ENCODE data around the gene PATZ1.

The PATZ1 gene

DNA sequence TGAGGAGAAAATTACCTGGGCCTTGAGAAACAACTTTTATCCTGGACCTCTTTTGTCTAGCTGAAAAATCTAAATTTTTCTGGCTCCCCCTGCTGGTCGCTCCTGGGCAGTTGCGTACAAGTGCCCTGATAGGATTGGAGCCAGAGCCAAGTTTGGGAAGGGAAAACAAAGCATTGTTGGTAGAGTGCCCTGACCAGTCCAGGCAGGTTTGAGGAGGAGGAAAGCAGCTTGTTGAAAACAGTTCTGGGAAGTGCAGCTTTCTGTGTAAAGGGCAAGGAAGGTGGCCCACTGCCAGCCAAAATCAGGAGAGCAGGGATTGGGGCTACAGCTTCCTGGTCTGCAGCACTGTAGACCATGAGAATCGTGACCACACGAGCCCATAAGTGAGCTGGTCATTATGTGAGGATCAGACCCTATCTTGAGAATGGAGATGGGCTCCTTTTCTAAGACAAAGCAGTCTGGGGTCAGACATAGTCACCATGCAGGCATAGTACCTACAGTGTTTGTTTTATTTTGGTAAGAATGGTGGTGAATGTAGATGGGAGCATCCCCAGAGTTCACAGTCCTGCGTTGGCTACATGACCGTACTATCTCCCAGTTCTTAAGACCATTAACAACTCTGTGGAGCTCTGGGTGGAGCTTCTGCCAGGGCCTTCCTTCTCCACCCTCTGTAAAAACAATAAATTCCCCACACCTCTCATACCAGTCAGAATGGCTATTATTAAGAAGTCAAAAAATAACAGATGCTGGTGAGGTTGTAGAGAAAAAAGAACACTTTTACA is 32.6 kb downstream of the PATZ1 start:
- DNase-seq (ENCODE audit: low spot score), result peak; percentile 87

GRCh38 chr22:31308181-31308580 is 38.0 kb downstream of the PATZ1 start:
- no peak for DNase-seq (ENCODE audit: low spot score)

GRCh38 chr22:31305194-31305593 is 41.0 kb downstream of the PATZ1 start:
- no peak for DNase-seq (ENCODE audit: low spot score)

- no peak for DNase-seq (ENCODE audit: low spot score)
These were observed 43.6 kb downstream of the PATZ1 start for GRCh38 chr22:31302537-31302936.

GRCh38 chr22:31302006-31302405 is 44.1 kb downstream of the PATZ1 start:
- no peak for DNase-seq (ENCODE audit: low spot score)

GRCh38 chr22:31300896-31301295 is 45.2 kb downstream of the PATZ1 start:
- DNase-seq (ENCODE audit: low spot score), result no peak

DNA sequence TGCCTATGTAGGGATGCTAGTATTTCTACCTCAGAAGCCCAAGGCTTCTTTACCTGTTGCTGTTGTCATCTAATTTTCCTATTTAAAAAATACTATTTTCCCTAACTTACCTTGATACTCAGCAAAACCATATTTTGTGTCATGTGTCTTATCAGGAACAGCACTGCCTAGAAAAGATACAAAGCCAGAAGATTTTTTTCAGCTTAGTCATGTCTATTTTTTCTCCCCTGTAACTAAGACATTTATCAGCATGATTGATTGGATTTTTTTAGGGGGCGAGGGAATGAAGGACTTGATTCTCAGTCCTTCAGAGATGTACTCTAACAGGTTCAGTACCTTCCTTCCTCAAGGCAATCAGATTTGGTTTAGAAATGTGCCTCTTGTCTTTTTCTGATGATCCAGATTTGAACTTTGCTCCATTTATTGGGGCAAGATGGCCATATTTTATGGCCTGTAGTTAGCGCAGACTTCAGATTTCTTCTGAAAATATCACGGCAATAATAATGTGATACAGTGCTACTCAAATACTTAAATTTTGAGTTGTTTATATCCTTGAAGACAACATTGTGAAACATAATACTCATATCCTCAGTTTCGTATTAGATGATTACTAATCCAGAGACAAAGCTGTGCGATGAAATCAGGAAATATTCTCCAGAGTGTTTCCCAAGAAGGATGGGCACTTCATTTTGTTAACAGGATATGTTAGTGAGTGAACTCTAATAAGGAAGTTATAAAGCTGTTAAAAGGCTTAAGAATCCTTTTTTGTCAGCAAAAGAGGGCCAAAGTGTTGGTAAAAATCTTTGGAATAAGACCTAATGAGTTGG is 50.1 kb downstream of the PATZ1 start:
- DNase-seq (ENCODE audit: low spot score), result no peak

- no peak for DNase-seq (ENCODE audit: low spot score)
These were observed 50.8 kb downstream of the PATZ1 start for GRCh38 chr22:31295360-31295759.

- DNase-seq (ENCODE audit: low spot score), result peak; percentile 77
These were observed 53.7 kb downstream of the PATZ1 start, which contains the start of gene PIK3IP1 for GRCh38 chr22:31292236-31292989. TSS of gene PIK3IP1 (minus strand) at chr22:31292488. CDS start at chr22:31292344, 144 bp downstream.

- no peak for DNase-seq (ENCODE audit: low spot score)
These were observed 54.5 kb downstream of the PATZ1 start for GRCh38 chr22:31291481-31292235.

- peak; percentile 96 for DNase-seq (ENCODE audit: low spot score)
These were observed 55.4 kb downstream of the PATZ1 start for GRCh38 chr22:31290494-31291471.

GRCh38 chr22:31289344-31289743 is 56.8 kb downstream of the PATZ1 start:
- no peak for DNase-seq (ENCODE audit: low spot score)

- DNase-seq (ENCODE audit: low spot score), result no peak
These were observed 57.5 kb downstream of the PATZ1 start for GRCh38 chr22:31288496-31289240.

- no peak for DNase-seq (ENCODE audit: low spot score)
These were observed 58.2 kb downstream of the PATZ1 start for GRCh38 chr22:31287818-31288495.

DNA sequence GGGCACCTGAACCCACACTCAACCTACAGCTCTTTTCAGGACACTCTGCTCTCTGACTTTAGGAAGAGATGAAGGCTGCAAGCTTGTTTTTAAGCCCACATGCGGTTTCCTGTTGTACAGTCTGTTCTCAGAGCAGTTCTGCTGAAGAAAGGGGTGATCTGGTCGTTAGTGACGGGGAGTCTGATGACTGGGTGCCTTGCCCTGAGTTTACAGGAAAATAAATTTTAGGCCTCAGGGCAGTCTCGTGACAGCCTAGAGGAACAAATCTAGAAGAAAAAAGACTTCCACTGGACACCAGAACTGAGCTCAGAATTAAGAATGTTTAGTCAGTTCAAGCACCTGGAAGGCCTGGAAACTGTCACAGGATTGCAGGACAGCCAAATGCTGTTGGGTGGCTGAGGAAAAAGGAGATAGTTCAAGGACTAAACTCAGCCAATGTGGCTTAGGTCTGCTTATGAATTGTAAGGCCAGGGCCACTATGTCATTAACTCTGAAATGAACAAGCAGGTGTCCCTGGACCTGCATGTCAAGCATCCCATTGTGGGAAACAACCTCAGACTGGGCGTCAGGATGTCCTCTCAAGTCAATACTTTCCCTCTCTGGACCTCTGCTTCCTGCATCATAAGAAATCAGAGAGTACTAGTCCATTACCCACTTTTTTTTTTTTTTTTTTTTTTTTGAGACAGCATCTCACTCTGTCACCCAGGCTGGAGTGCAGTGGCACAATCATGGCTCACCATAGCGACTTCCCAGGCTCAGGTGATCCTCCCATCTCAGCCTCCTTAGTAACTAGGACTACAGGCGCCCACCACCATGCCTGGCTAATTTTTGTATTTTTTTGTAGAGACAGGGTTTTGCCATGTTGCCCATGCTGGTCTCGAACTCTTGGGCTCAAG is 59.5 kb downstream of the PATZ1 start:
- DNase-seq (ENCODE audit: low spot score), result no peak

- no peak for DNase-seq (ENCODE audit: low spot score)
These were observed 61.6 kb downstream of the PATZ1 start for GRCh38 chr22:31284281-31285155.
